Adipose tissue (tissue), 3 donors: Measurements from ENCODE around the gene LMAN1L. TPM values are rescaled to one million over a fixed set of nuclear protein-coding genes. Genes with fewer than 3 reads are reported as not detected.

Experiments used
- H3K27ac ChIP-seq: one replicate; pipeline ENCODE4 v1.5.1; 2013; ENCODE audit warnings: low read depth, low read length
- WGBS, 3 donors: extraction: QIAGEN DNeasy Blood & Tissue Kit; methylation state at CpG; one replicate each; pipeline ENCODE4 v1.1.7; 2013; 5-methylcytosine and 5-hydroxymethylcytosine counted together
- polyA plus RNA-seq, 3 donors: library from polyadenylated mRNA; stranded (reverse); fragments of 200-250 nt; gene quantifications; one replicate each; pipeline ENCODE4 v1.2.3, GENCODE V29; 2013
- donor health status: healthy with polysubstance abuse.
- donor health status: Bipolar disorder and iron deficiency.
- donor health status: healthy.

Gene LMAN1L
- polyA plus RNA-seq, 3 donors = 0.01 TPM; not detected in 2

- WGBS, 3 donors = 38 to 60% (median 38%) methylated on average over 16 of the region's 16 CpGs
- no peak overlapping the region for H3K27ac ChIP-seq
Observed at GRCh38 chr15:74780523-74781430, 31.9 kb upstream of the LMAN1L start.

DNA sequence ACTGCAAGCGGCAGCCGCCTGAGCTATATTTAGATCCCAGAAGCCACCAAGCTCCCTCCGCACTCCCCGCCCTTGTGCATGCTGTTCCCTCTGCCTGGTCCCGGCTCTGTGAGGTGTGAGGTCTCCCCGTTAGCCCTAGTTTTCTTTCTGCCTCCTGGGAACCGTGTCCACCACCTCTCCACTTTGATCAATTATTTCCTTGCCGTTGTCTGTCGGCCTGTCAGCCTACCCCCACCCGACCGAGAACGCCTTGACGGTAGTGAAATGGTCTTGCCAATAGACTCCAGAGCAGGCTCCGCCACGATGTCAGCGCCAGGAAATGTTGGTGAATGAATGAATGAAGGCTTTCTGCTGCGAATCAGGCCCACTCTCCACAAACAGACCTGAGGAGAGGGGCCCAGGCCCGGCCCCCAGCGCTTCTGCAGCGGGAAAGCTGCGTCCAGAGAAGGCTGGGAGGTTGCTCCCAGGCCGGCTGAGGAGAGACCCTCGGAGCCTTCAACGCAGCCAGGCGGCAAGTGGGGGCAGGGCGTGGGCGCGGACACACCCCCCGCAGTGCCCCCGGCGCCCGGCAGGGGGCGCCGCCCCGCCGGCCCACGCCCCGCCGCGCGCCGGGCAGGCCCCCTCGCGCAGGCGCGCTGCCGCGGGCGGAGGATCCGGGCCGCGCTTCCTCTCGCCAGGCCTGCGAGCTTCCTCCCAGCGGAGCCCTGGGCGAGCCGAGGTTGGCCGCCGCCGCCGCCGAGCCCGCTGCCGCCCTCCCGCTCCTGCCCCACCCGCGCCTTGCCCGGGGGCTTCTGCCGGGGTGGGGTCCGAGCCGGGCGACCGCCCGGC, 31.0 kb upstream of the LMAN1L start, which contains the start of gene CSK:
Gene CSK (plus strand): TSS at position 650 of the 828 bp plus-strand sequence. CDS start 16,218 bp downstream, outside the sequence.
- H3K27ac ChIP-seq = peak within 1 kb of the TSS; percentile 80
- WGBS, 3 donors = 0 to 1% (median 1%) methylated on average over 41 to 73 of the region's 74 CpGs

DNA sequence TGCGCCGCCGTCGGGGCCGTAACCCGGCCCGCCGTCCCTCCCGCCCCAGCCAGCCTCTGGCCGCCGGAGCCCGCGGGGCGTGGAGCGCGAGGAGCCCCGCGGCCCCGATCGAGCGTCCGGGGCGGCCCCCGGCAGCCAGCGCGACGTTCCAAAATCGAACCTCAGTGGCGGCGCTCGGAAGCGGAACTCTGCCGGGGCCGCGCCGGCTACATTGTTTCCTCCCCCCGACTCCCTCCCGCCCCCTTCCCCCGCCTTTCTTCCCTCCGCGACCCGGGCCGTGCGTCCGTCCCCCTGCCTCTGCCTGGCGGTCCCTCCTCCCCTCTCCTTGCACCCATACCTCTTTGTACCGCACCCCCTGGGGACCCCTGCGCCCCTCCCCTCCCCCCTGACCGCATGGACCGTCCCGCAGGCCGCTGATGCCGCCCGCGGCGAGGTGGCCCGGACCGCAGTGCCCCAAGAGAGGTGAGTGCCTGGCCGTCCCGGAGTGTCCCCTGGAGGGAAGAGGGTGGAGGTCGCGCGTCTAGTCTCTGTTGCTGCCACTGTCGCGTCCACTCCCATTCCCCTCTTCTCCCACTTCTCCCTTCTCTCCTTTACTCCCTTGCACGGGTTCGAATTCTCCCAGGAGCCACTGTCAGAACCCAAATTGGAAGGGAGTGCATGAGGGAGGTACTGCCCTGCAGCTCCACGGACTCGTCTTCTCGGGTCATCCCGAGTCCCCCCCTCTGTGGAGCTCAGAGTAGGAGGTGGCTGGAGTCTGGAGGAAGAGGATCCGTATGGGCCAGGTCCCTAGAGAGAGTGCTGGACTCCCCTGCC, 30.2 kb upstream of the LMAN1L start:
- WGBS, 3 donors = 0% methylated on average over 58 to 72 of the region's 72 CpGs
- peak overlapping the region; percentile 80 for H3K27ac ChIP-seq

DNA sequence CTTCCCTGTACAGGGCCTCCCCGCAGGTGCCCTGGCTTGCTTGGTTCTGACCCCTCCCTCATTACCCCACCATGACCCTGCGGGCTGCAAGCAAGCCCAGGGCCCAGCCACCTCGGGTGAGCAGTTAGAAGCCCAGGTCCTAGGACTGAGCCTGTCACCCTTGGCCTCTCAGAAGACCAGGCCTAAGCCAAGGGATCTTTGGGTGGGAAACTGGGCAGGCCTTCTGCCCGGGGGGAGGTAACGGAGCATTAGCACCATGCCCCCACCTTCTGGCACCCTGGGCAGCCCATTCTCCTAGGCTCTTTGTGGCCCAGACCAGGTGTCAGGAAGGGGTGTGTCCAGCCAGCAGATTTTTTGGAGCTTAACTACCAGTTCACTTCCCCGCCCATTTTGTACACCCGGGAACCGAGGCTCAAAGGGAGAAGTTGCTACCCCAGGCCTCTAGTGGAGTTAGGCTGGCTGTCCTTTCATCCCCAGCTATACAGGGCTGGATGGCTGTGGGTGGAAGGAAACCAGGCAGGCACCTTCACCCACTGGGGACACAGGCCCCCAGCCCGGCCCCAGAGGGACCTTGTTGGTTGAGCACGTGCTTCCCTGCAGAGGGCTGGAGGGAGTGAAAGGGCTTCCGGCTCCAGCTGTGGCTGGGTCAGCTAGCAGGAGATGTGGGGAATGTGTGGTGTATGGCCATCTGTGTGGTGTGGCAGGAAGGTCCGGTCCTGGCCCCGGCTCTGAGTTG, 29.4 kb upstream of the LMAN1L start:
- 4 to 8% (median 5%) methylated on average over 13 of the region's 13 CpGs for WGBS, 3 donors
- H3K27ac ChIP-seq = peak overlapping the region; percentile 57

GRCh38 chr15:74783808-74784175, 28.8 kb upstream of the LMAN1L start:
- WGBS, 3 donors = 21 to 35% (median 23%) methylated on average over 3 of the region's 3 CpGs

GRCh38 chr15:74784426-74785193, 28.0 kb upstream of the LMAN1L start:
- no peak overlapping the region for H3K27ac ChIP-seq
- 43 to 81% (median 64%) methylated on average over 8 of the region's 8 CpGs for WGBS, 3 donors

More at GRCh38 chr15:74783808-74784175, 28.8 kb upstream of the LMAN1L start:
- no peak overlapping the region for H3K27ac ChIP-seq

- 62 to 81% (median 69%) methylated on average over 13 of the region's 13 CpGs for WGBS, 3 donors
Observed at GRCh38 chr15:74785194-74786032, 27.2 kb upstream of the LMAN1L start.

DNA sequence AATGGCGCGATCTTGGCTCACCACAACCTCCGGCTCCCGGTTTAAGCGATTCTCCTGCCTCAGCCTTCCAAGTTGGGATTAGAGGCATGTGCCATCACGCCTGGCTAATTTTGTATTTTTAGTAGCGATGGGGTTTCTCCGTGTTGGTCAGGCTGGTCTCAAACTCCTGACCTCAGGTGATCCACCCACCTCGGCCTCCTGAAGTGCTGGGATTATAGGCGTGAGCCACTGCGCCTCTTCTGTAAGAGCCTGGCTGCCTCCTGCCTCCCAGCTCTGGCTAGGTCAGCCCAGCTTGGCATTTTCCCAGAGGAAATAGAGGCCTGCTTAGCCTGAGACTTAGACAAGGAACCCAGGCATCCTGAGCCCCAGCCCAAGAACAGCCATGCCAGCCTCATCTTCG, 26.6 kb upstream of the LMAN1L start:
- 75 to 86% (median 78%) methylated on average over 12 of the region's 12 CpGs for WGBS, 3 donors
- peak overlapping the region; percentile 40 for H3K27ac ChIP-seq

More at GRCh38 chr15:74785194-74786032, 27.2 kb upstream of the LMAN1L start:
- H3K27ac ChIP-seq = no peak overlapping the region

DNA sequence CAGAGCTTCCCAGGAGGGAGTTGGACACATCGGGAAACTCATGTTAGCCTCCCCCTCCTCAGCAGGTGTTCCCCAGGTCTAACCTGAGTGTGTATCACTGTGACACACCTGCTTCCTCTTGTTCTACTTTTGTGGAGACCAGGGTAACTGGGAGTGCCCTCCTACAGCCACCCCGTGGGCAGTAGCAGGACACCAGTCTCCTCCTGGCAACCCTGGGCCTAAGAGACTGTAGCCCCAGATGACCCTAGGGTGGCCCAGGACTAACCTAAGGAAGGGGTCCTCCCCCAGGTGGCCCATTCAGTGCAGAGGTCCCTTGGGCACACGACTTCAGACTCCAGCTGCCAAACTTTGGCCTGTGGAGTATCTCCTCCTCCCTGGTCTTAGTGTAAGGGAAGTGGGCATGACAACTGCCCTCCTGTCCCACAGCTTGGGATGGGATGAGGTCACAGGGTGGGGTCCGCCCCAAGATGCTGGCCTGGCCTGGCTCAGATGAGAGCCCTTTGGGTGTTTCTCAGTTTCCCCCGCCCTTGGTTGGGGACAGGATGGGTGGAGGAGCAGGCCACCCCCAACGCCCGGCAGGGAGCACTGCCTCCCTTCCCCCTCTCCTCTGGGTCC, 26.0 kb upstream of the LMAN1L start:
- peak overlapping the region; percentile 40 for H3K27ac ChIP-seq
- 33 to 82% (median 38%) methylated on average over 7 of the region's 7 CpGs for WGBS, 3 donors

- WGBS, 3 donors = 29 to 65% (median 37%) methylated on average over 13 of the region's 13 CpGs
Observed at GRCh38 chr15:74787251-74788041, 25.2 kb upstream of the LMAN1L start.

GRCh38 chr15:74788042-74788682, 24.5 kb upstream of the LMAN1L start:
- no peak overlapping the region for H3K27ac ChIP-seq
- 29 to 61% (median 32%) methylated on average over 7 of the region's 7 CpGs for WGBS, 3 donors

More at GRCh38 chr15:74787251-74788041, 25.2 kb upstream of the LMAN1L start:
- H3K27ac ChIP-seq = no peak overlapping the region

DNA sequence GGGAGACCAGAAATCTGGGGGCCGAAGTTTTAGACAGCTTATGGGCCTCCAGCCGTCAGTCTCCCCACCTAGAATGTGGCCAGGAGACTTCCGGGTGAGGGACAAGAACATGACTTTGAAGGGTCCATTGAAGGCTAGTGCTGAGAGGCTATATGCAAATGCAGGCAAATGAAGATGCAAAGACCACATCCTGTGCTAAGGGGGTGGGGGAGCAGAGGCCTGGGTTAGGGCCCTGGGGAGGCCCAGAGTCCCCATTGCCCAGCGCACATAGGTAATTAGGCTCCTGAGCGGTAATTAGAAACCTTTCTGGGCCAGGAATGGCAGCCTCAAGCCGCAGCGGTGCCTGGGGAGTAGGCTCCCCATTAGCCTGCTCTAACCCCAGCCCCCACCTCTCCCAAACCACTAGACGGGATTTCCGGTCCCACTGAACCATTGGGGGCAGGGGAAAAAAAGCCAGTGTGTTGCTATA, 23.9 kb upstream of the LMAN1L start:
- no peak overlapping the region for H3K27ac ChIP-seq
- 41 to 71% (median 43%) methylated on average over 9 of the region's 9 CpGs for WGBS, 3 donors

GRCh38 chr15:74789171-74789631, 23.4 kb upstream of the LMAN1L start:
- 44 to 54% (median 46%) methylated on average over 14 of the region's 14 CpGs for WGBS, 3 donors
- peak overlapping the region; percentile 12 for H3K27ac ChIP-seq

GRCh38 chr15:74789741-74790079, 22.9 kb upstream of the LMAN1L start:
- peak overlapping the region; percentile 12 for H3K27ac ChIP-seq
- WGBS, 3 donors = 15 to 36% (median 30%) methylated on average over 3 of the region's 3 CpGs
